ENCODE results near the gene DBH. TPM values are rescaled to one million over a fixed set of nuclear protein-coding genes. Genes with fewer than 3 reads are reported as not detected.

DBH gene
- total and polyA plus RNA-seq, 2 of the 13 experiments (the other 11 are each of a cell fraction or from before 2014, with no cell fraction given), result not detected

- H3K9me3 ChIP-seq (ENCODE audit: low read length), result no peaks in the 10 kb centered on the region; the same call in 1 of the 2 replicates
- H3K27me3 ChIP-seq (ENCODE audit: control insufficient read depth in 1 of 2, insufficient read depth in 2 of 2, low read length in 2 of 2), result peaks cover 6 to 46% of the 10 kb centered on the region in 2 experiments; a peak in 4 of 5 replicates
- H3K36me3 ChIP-seq (replicated peaks in 1 of 2; ENCODE audit: control insufficient read depth in 1 of 2, insufficient read depth in 2 of 2, low read length in 2 of 2), result no peaks in the 10 kb centered on the region
- CTCF ChIA-PET (ENCODE audit: low intra/inter-chr PET ratio, low total read pairs), result no interaction called here
- no peak overlapping the region for H2AFZ ChIP-seq (ENCODE audit: low read length)
- in situ Hi-C loops (cut with HindIII; ENCODE audit: extremely low pct_ligation_motif_present, low pct_unique_long_range_greater_than_20kb), result no loop called here
- WGBS (ENCODE audit: low lambda C conversion rate), result 6% methylated on average over 11 of the region's 11 CpGs
- DNase-seq (ENCODE audit: low spot score) (no peak), FAIRE-seq (no peak), ATAC-seq (no peak)
- intact Hi-C loops (cut with micrococcal nuclease; ENCODE audit: unreplicated experiment), result no loop called here
- H3K27ac ChIP-seq (ENCODE audit: extremely low read length, insufficient read depth, low read length), result no peak overlapping the region
- POLR2A ChIA-PET, result no interaction called here
- no peak overlapping the region for H3K4me2 ChIP-seq (ENCODE audit: low read depth, low read length)
- H3K79me2 ChIP-seq (ENCODE audit: insufficient read depth, low read length), result no peaks in the 10 kb centered on the region
- H4K20me1 ChIP-seq (ENCODE audit: insufficient read depth, low read length), result no peaks in the 10 kb centered on the region
- H3K4me1 ChIP-seq (ENCODE audit: insufficient read depth, low read length), result no peaks in the 10 kb centered on the region
- no peak overlapping the region for H3K4me3 ChIP-seq (replicated peaks in 1 of 3; ENCODE audit: insufficient read depth in 1 of 3, low read depth in 2 of 3, low read length in 3 of 3)
- H3K9ac ChIP-seq (ENCODE audit: insufficient read depth, low read depth, low read length), result no peak overlapping the region
- no TSS peak for BruUV-seq (replicated peaks)
- TF ChIP-seq, protein P1, sequence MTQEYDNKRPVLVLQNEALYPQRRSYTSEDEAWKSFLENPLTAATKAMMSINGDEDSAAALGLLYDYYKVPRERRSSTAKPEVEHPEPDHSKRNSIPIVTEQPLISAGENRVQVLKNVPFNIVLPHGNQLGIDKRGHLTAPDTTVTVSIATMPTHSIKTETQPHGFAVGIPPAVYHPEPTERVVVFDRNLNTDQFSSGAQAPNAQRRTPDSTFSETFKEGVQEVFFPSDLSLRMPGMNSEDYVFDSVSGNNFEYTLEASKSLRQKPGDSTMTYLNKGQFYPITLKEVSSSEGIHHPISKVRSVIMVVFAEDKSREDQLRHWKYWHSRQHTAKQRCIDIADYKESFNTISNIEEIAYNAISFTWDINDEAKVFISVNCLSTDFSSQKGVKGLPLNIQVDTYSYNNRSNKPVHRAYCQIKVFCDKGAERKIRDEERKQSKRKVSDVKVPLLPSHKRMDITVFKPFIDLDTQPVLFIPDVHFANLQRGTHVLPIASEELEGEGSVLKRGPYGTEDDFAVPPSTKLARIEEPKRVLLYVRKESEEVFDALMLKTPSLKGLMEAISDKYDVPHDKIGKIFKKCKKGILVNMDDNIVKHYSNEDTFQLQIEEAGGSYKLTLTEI (CRISPR knock-in tag; conservative IDR thresholded peaks at IDR 0.05), result no peak
Observed at GRCh38 chr9:133621725-133622267, 14.4 kb upstream of the DBH start.

- Histone ChIP-seq H3K27ac (ENCODE audit: extremely low read length, insufficient read depth, low read length) (no peak overlapping the region), H2AFZ (ENCODE audit: low read length) (no peak overlapping the region), H3K36me3 (replicated peaks in 1 of 2; ENCODE audit: control insufficient read depth in 1 of 2, insufficient read depth in 2 of 2, low read length in 2 of 2) (no peaks in the 10 kb centered on the region), H3K4me2 (ENCODE audit: low read depth, low read length) (no peak overlapping the region), H3K9me3 (ENCODE audit: low read length) (no peaks in the 10 kb centered on the region; the same call in 1 of the 2 replicates), H3K9ac (ENCODE audit: insufficient read depth, low read depth, low read length) (no peak overlapping the region), H3K27me3 (ENCODE audit: control insufficient read depth in 1 of 2, insufficient read depth in 2 of 2, low read length in 2 of 2) (peaks cover 6 to 45% of the 10 kb centered on the region in 2 experiments; a peak in 4 of 5 replicates), H3K4me3 (replicated peaks in 1 of 3; ENCODE audit: insufficient read depth in 1 of 3, low read depth in 2 of 3, low read length in 3 of 3) (no peak overlapping the region), H3K79me2 (ENCODE audit: insufficient read depth, low read length) (no peaks in the 10 kb centered on the region), H3K4me1 (ENCODE audit: insufficient read depth, low read length) (no peaks in the 10 kb centered on the region), H4K20me1 (ENCODE audit: insufficient read depth, low read length) (no peaks in the 10 kb centered on the region)
- ATAC-seq, result no peak
- no peak for DNase-seq (ENCODE audit: low spot score)
- ChIA-PET CTCF (ENCODE audit: low intra/inter-chr PET ratio, low total read pairs) (no interaction called here), POLR2A (no interaction called here)
- no TSS peak for BruUV-seq (replicated peaks)
- intact Hi-C loops (cut with micrococcal nuclease; ENCODE audit: unreplicated experiment) (no loop called here), in situ Hi-C loops (cut with HindIII; ENCODE audit: extremely low pct_ligation_motif_present, low pct_unique_long_range_greater_than_20kb) (no loop called here)
- no peak for FAIRE-seq
- TF ChIP-seq NR2F6 (IDR thresholded peaks at IDR 0.05) (no peak), NR2F6 (CRISPR knock-in tag; IDR thresholded peaks at IDR 0.05) (no peak), ZNF670 (CRISPR knock-in tag; IDR thresholded peaks at IDR 0.05; ENCODE audit: borderline replicate concordance) (no peak), NFKB2 (CRISPR knock-in tag; IDR thresholded peaks at IDR 0.05; ENCODE audit: borderline replicate concordance) (no peak), MTF1 (CRISPR knock-in tag; IDR thresholded peaks at IDR 0.05) (no peak), FOXJ3 (CRISPR knock-in tag; IDR thresholded peaks at IDR 0.05; ENCODE audit: borderline replicate concordance) (no peak)
- WGBS (ENCODE audit: low lambda C conversion rate), result 10% methylated on average over 3 of the region's 5 CpGs
Observed at GRCh38 chr9:133622555-133622954, 13.6 kb upstream of the DBH start.

All from HepG2 (cell line).